ENCODE results near the gene CFAP20. TPM values are rescaled to one million over a fixed set of nuclear protein-coding genes. Genes with fewer than 3 reads are reported as not detected.

Gene CFAP20
- total and polyA plus RNA-seq, 4 donors = 22.1 to 30.6 (median 24.6) TPM

- no peak overlapping the region for H3K4me3 ChIP-seq (ENCODE audit: low read depth in 1 of 3, low read length in 3 of 3)
- no peaks in the 10 kb centered on the region for H3K9me3 ChIP-seq (ENCODE audit: control insufficient read depth in 4 of 4, low read length in 3 of 4)
- TF ChIP-seq ZBTB33 (IDR thresholded peaks at IDR 0.05) (no peak), ATF3 (IDR thresholded peaks at IDR 0.05) (no peak), MAX (IDR thresholded peaks at IDR 0.05) (no peak), SP1 (IDR thresholded peaks at IDR 0.05) (no peak), RXRA (IDR thresholded peaks at IDR 0.05) (no peak), YY1 (IDR thresholded peaks at IDR 0.05) (no peak), JUND (IDR thresholded peaks at IDR 0.05) (no peak), GABPA (IDR thresholded peaks at IDR 0.05 in 1 of 2, conservative IDR thresholded peaks at IDR 0.05 in 1 of 2) (no peak), TAF1 (conservative IDR thresholded peaks at IDR 0.05) (no peak), RAD21 (IDR thresholded peaks at IDR 0.05) (no peak), FOXA1 (IDR thresholded peaks at IDR 0.05) (no peak), NR2F2 (IDR thresholded peaks at IDR 0.05) (no peak), EGR1 (IDR thresholded peaks at IDR 0.05; ENCODE audit: low read depth in 2 of 2) (no peak), REST (IDR thresholded peaks at IDR 0.05) (no peak)
- no peak overlapping the region for H3K9ac ChIP-seq (ENCODE audit: low read depth in 1 of 2, low read length in 2 of 2)
- no peaks in the 10 kb centered on the region for H3K4me1 ChIP-seq (ENCODE audit: control insufficient read depth in 4 of 4, insufficient read depth in 4 of 4, low read length in 3 of 4)
- no peaks in the 10 kb centered on the region for H3K27me3 ChIP-seq (ENCODE audit: control insufficient read depth in 4 of 4, insufficient read depth in 4 of 4, low read length in 3 of 4)
- no peak overlapping the region for H3K27ac ChIP-seq (ENCODE audit: low read depth in 1 of 2, low read length in 2 of 2)
- DNase-seq (ENCODE audit: low spot score) = no peak
- WGBS = 94% methylated on average over 12 of the region's 12 CpGs
- no peaks in the 10 kb centered on the region for H3K36me3 ChIP-seq (ENCODE audit: control insufficient read depth in 4 of 4, insufficient read depth in 3 of 4, low read depth in 1 of 4, low read length in 3 of 4)
These were observed 29.9 kb downstream of the CFAP20 start for GRCh38 chr16:58099097-58099955.

- no peak for DNase-seq (ENCODE audit: low spot score)
- no peaks in the 10 kb centered on the region for H3K4me1 ChIP-seq (ENCODE audit: control insufficient read depth in 4 of 4, insufficient read depth in 4 of 4, low read length in 3 of 4)
- WGBS = 88% methylated on average over 12 of the region's 12 CpGs
These were observed 30.7 kb downstream of the CFAP20 start for GRCh38 chr16:58098207-58099096.

More at GRCh38 chr16:58098207-58099096, 30.7 kb downstream of the CFAP20 start:
- H3K27ac ChIP-seq (ENCODE audit: low read depth in 1 of 2, low read length in 2 of 2) = no peak overlapping the region
- no peaks in the 10 kb centered on the region for H3K36me3 ChIP-seq (ENCODE audit: control insufficient read depth in 4 of 4, insufficient read depth in 3 of 4, low read depth in 1 of 4, low read length in 3 of 4)
- TF ChIP-seq MAX (IDR thresholded peaks at IDR 0.05) = no peak
- TF ChIP-seq CTCF (IDR thresholded peaks at IDR 0.05; ENCODE audit: low read depth, low read length, missing input control) = no peak
- no peak for TF ChIP-seq HNF4G (IDR thresholded peaks at IDR 0.05)
- TF ChIP-seq EGR1 (IDR thresholded peaks at IDR 0.05; ENCODE audit: low read depth in 2 of 2) = no peak
- TF ChIP-seq TAF1 (conservative IDR thresholded peaks at IDR 0.05) = no peak
- TF ChIP-seq SP1 (IDR thresholded peaks at IDR 0.05) = no peak
- no peak for TF ChIP-seq GABPA (IDR thresholded peaks at IDR 0.05 in 1 of 2, conservative IDR thresholded peaks at IDR 0.05 in 1 of 2)
- H3K4me3 ChIP-seq (ENCODE audit: low read depth in 1 of 3, low read length in 3 of 3) = no peak overlapping the region
- no peaks in the 10 kb centered on the region for H3K27me3 ChIP-seq (ENCODE audit: control insufficient read depth in 4 of 4, insufficient read depth in 4 of 4, low read length in 3 of 4)
- no peaks in the 10 kb centered on the region for H3K9me3 ChIP-seq (ENCODE audit: control insufficient read depth in 4 of 4, low read length in 3 of 4)
- H3K9ac ChIP-seq (ENCODE audit: low read depth in 1 of 2, low read length in 2 of 2) = no peak overlapping the region

Measured in liver (tissue), 9 donors.